Fibroblast of lung (primary cell): Measurements from ENCODE around the gene SETD9. TPM values are rescaled to one million over a fixed set of nuclear protein-coding genes. Genes with fewer than 3 reads are reported as not detected.

Experiments used
- DNase-seq, 2 donors: peaks; one replicate each; pipeline versions ENCODE4 v3.0.0 to v3.0.0-alpha.2; 2010; ENCODE audit warnings: low read depth in 2 of 2
- H2AFZ ChIP-seq: 2 replicates; pipeline ENCODE4 v1.5.1; 2012; ENCODE audit warnings: low read length, control low read depth, inconsistent platforms
- H3K27ac ChIP-seq: 2 replicates; pipeline ENCODE4 v1.5.1; 2011; ENCODE audit warnings: low read length, control low read depth; ENCODE audit not compliant: insufficient read depth
- H3K27me3 ChIP-seq: 2 replicates; pipeline ENCODE4 v1.5.1; 2011; ENCODE audit warnings: mild to moderate bottlenecking, low read length; ENCODE audit not compliant: control insufficient read depth, insufficient read depth
- H3K36me3 ChIP-seq: 2 replicates; pipeline ENCODE4 v1.5.1; 2011; ENCODE audit warnings: low read length; ENCODE audit not compliant: control insufficient read depth, insufficient read depth
- H3K4me1 ChIP-seq: 2 replicates; pipeline ENCODE4 v1.5.1; 2011; ENCODE audit warnings: low read length; ENCODE audit not compliant: control insufficient read depth, insufficient read depth; ENCODE audit errors: extremely low read depth
- H3K4me2 ChIP-seq: 2 replicates; pipeline ENCODE4 v1.5.1; 2011; ENCODE audit warnings: low read length, control low read depth; ENCODE audit not compliant: insufficient read depth; ENCODE audit errors: extremely low read depth
- H3K4me3 ChIP-seq, 4 experiments: fragments of 200-600 bp in 1 of 4; sonication (generic) in 1 of 4; replicated peaks in 1 of 4; 2 replicates each; pipeline ENCODE4 v1.5.1; 2011 to 2016; ENCODE audit warnings: low read length in 4 of 4, low read depth in 3 of 4, mild to moderate bottlenecking in 3 of 4, control low read depth in 2 of 4, inconsistent platforms in 1 of 4, mixed read lengths in 1 of 4; ENCODE audit not compliant: insufficient read depth in 1 of 4; ENCODE audit errors: control extremely low read depth in 1 of 4
- H3K79me2 ChIP-seq: 2 replicates; pipeline ENCODE4 v1.5.1; 2012; ENCODE audit warnings: mild to moderate bottlenecking, low read length, inconsistent platforms; ENCODE audit not compliant: control insufficient read depth, insufficient read depth
- H3K9ac ChIP-seq: 2 replicates; pipeline ENCODE4 v1.5.1; 2011; ENCODE audit warnings: mild to moderate bottlenecking, low read length, control low read depth; ENCODE audit not compliant: insufficient read depth
- H3K9me3 ChIP-seq: 2 replicates; pipeline ENCODE4 v1.5.1; 2012; ENCODE audit warnings: low read depth, low read length; ENCODE audit not compliant: control insufficient read depth, insufficient read depth
- H4K20me1 ChIP-seq: 2 replicates; pipeline ENCODE4 v1.5.1; 2011; ENCODE audit warnings: low read length; ENCODE audit not compliant: control insufficient read depth, insufficient read depth; ENCODE audit errors: extremely low read depth
- EZH2 ChIP-seq: IDR thresholded peaks from 2 replicates; pipeline ENCODE4 v1.5.1; 2012; ENCODE audit warnings: low read length, control low read depth, mild to moderate bottlenecking; ENCODE audit errors: missing control alignments
- polyA plus RNA-seq, 2 donors: library from polyadenylated mRNA; depleted of rRNA in 1 of 2; stranded (reverse) in 1 of 2; unstranded in 1 of 2; fragments of >200 nt; gene quantifications; 2 replicates each; pipeline ENCODE4 v1.2.1, GENCODE V29; 2011 to 2012; ENCODE audit warnings: missing spikeins in 1 of 2
- total RNA-seq: library from RNA; depleted of rRNA; stranded (reverse); fragments of >200 nt; gene quantifications from 2 replicates; pipeline ENCODE4 v1.2.1, GENCODE V29; 2014
- TF ChIP-seq, protein P1 (sequence below), 2 donors: IDR thresholded peaks in 1 of 2; conservative IDR thresholded peaks in 1 of 2; 1 replicate in 1 of 2; 2 replicates in 1 of 2; pipeline ENCODE4 v1.5.1; 2011 to 2012; ENCODE audit warnings: low read length in 2 of 2, control low read depth in 1 of 2, inconsistent platforms in 1 of 2, low read depth in 1 of 2, mild to moderate bottlenecking in 1 of 2

SETD9 gene
- total and polyA plus RNA-seq, 2 donors (not counting 1 experiment from before 2014, with no cell fraction given): 2.2 to 15.5 TPM

DNA sequence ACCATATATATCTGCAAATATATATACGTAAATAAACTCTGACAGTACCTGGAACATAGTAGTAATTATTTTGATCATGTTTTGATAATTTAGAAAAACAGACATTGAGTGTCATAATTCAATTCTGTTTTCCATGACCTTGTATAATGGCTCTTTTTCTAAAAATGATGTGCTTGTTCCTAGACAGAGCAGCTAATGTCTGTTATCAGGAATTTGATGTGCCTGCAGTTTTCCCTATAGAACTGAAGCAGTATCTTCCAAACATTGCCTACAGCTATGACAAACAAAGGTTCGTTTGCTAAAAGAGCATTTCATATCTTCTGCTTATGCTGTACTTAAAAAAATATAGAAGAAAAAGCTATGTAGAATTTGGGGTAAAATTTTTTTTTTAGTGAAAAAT, 5.3 kb downstream of the SETD9 start:
- H2AFZ ChIP-seq: no peak overlapping the region
- H3K27me3 ChIP-seq: no peaks in the 10 kb centered on the region
- H3K4me2 ChIP-seq: no peak overlapping the region
- no peaks in the 10 kb centered on the region for H4K20me1 ChIP-seq
- no peak for DNase-seq
- no peaks in the 10 kb centered on the region for H3K9me3 ChIP-seq
- no peak overlapping the region for H3K9ac ChIP-seq
- TF ChIP-seq, protein P1, sequence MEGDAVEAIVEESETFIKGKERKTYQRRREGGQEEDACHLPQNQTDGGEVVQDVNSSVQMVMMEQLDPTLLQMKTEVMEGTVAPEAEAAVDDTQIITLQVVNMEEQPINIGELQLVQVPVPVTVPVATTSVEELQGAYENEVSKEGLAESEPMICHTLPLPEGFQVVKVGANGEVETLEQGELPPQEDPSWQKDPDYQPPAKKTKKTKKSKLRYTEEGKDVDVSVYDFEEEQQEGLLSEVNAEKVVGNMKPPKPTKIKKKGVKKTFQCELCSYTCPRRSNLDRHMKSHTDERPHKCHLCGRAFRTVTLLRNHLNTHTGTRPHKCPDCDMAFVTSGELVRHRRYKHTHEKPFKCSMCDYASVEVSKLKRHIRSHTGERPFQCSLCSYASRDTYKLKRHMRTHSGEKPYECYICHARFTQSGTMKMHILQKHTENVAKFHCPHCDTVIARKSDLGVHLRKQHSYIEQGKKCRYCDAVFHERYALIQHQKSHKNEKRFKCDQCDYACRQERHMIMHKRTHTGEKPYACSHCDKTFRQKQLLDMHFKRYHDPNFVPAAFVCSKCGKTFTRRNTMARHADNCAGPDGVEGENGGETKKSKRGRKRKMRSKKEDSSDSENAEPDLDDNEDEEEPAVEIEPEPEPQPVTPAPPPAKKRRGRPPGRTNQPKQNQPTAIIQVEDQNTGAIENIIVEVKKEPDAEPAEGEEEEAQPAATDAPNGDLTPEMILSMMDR (conservative IDR thresholded peaks at IDR 0.05 in 1 of 2, IDR thresholded peaks at IDR 0.05 in 1 of 2; ENCODE audit: low read depth in 1 of 2, low read length in 2 of 2): no peak
- no peak for TF ChIP-seq EZH2
- no peak overlapping the region for H3K27ac ChIP-seq
- no peak overlapping the region for H3K4me3 ChIP-seq
- H3K4me1 ChIP-seq: no peaks in the 10 kb centered on the region
- H3K36me3 ChIP-seq: no peaks in the 10 kb centered on the region
- H3K79me2 ChIP-seq: no peaks in the 10 kb centered on the region

DNA sequence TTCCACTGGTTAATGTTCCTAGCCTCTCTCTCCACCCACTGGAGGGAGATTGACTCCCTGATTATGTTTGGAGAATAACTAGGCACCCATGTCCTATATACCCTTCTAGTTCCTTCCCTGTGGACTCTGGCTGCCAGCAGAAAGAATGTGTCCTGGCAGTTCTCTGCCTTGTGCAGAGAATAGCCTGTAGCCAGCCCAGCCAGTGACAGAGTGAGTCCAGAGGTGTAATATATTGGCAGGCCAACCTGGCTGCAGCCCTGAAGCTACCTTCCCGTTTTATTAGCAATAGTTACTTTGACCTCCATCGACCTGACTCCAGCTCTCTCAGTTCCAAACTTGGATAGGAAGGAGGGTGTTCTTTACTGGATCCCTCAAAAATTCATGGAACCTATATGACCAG, 8.1 kb downstream of the SETD9 start:
- Histone ChIP-seq H3K36me3 (no peaks in the 10 kb centered on the region), H3K27ac (no peak overlapping the region), H4K20me1 (no peaks in the 10 kb centered on the region), H3K4me3 (no peak overlapping the region), H3K4me1 (no peaks in the 10 kb centered on the region), H3K27me3 (no peaks in the 10 kb centered on the region), H3K79me2 (no peaks in the 10 kb centered on the region), H2AFZ (no peak overlapping the region), H3K9me3 (no peaks in the 10 kb centered on the region), H3K4me2 (no peak overlapping the region), H3K9ac (no peak overlapping the region)
- no peak for DNase-seq
- no peak for TF ChIP-seq EZH2
- TF ChIP-seq, protein P1 (conservative IDR thresholded peaks at IDR 0.05 in 1 of 2, IDR thresholded peaks at IDR 0.05 in 1 of 2; ENCODE audit: low read depth in 1 of 2, low read length in 2 of 2): no peak

DNA sequence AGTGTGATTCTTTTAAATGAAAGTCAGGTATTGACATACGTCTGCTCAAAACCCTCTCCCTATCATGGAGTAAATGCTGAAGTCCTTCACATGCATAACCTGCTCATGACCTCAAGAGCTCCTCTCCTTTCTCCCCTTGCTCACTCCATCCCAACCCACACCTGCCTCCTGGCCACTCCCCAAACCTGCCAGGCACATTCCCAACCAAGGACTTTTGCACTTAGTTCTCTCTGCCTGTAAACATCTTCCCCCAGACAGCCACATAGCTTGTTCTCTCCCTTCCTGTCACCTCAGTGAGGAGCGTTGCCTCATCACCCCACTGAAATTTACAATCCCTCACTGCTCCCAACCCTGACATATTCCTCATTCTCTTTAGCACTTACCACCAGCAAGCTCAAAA, 8.7 kb downstream of the SETD9 start:
- Histone ChIP-seq H3K27ac (no peak overlapping the region), H3K4me2 (no peak overlapping the region), H3K27me3 (no peaks in the 10 kb centered on the region), H4K20me1 (no peaks in the 10 kb centered on the region), H2AFZ (no peak overlapping the region), H3K79me2 (no peaks in the 10 kb centered on the region), H3K4me3 (no peak overlapping the region), H3K36me3 (peaks cover 3% of the 10 kb centered on the region), H3K4me1 (no peaks in the 10 kb centered on the region), H3K9me3 (no peaks in the 10 kb centered on the region), H3K9ac (no peak overlapping the region)
- TF ChIP-seq, protein P1 (conservative IDR thresholded peaks at IDR 0.05 in 1 of 2, IDR thresholded peaks at IDR 0.05 in 1 of 2; ENCODE audit: low read depth in 1 of 2, low read length in 2 of 2): no peak
- TF ChIP-seq EZH2: no peak
- DNase-seq: no peak
